Colonic mucosa (tissue), 4 donors: ENCODE data around the gene ARHGAP6. TPM values are rescaled to one million over a fixed set of nuclear protein-coding genes. Genes with fewer than 3 reads are reported as not detected.
"Not testable (repeated sequence)": the region's sequence is repeated elsewhere in the genome, so short reads cannot be mapped to it uniquely, and the experiment has no call there.

ENCODE experiments used
- DNase-seq: peaks from one replicate; pipeline ENCODE4 v3.0.0-alpha.2; 2020
- H3K27ac ChIP-seq: fragments of 200-600 bp; one replicate; pipeline ENCODE4 v1.8.0; 2021
- H3K27me3 ChIP-seq: fragments of 200-600 bp; one replicate; pipeline ENCODE4 v1.8.0; 2021
- H3K36me3 ChIP-seq: fragments of 200-600 bp; one replicate; pipeline ENCODE4 v1.8.0; 2021
- H3K4me1 ChIP-seq: fragments of 200-600 bp; one replicate; pipeline ENCODE4 v1.8.0; 2021; ENCODE audit warnings: mild to moderate bottlenecking
- H3K4me3 ChIP-seq: fragments of 200-600 bp; one replicate; pipeline ENCODE4 v1.8.0; 2021
- H3K9ac ChIP-seq, 2 donors: one replicate each; pipeline ENCODE4 v1.7.0; 2013; ENCODE audit warnings: control low read depth in 2 of 2, low read depth in 2 of 2, low read length in 2 of 2
- H3K9me3 ChIP-seq: fragments of 200-600 bp; one replicate; pipeline ENCODE4 v1.8.0; 2021
- CTCF ChIP-seq: fragments of 200-600 bp; IDR thresholded peaks from one replicate; pipeline ENCODE4 v1.8.0; 2022; ENCODE audit warnings: antibody characterized with exemption, mild to moderate bottlenecking
- intact Hi-C: fragments of 100-400 bp; cut with DNase I; formaldehyde crosslinking; loops from one replicate; pipeline ENCODE4 v1.14.1; 2022
- total RNA-seq, 2 donors: library from RNA; stranded (reverse); fragmentation: NEBNext Ultra II Directional in 1 of 2; extraction: Animal tissue kit (Norgen Biotek cat#: 25700) in 1 of 2; gene quantifications; one replicate each; pipeline ENCODE4 v1.2.1, GENCODE V29; 2021
- donor health status: healthy.
- donor health status: DM: no; HTN: no; CAD: no.
- donor health status: DM: no; HTN: no; CAD: no.

Gene ARHGAP6
- total RNA-seq, 2 donors from 2014 or later = 1.1 to 5.0 TPM

DNA sequence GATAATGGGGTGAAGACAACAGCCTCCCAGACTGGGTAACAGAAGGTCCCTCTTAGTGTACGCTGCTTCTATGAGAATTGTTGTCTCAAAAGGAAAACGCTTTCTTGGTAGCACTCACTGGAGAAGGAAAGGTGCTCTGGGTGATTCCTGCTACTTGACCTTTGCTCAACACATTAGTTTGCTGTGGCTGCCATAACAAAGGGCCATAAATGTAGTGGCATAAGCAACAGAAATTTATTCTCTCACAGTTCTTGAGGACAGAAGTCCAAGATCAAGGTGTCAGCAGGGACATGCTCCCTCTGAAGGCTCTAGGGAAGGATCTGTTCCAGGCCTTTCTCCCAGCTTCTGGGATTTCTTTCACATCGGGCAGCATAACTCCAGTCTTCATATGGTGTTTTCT lies 535.6 kb downstream of the ARHGAP6 start:
- Histone ChIP-seq H3K27ac (no peak overlapping the region), H3K27me3 (no peaks in the 10 kb centered on the region), H3K4me1 (no peaks in the 10 kb centered on the region), H3K36me3 (no peaks in the 10 kb centered on the region), H3K9ac (no peak overlapping the region), H3K4me3 (no peak overlapping the region), H3K9me3 (no peaks in the 10 kb centered on the region)
- peak; percentile 21 for DNase-seq
- no peak for TF ChIP-seq CTCF
- intact Hi-C loops = no loop called here

DNA sequence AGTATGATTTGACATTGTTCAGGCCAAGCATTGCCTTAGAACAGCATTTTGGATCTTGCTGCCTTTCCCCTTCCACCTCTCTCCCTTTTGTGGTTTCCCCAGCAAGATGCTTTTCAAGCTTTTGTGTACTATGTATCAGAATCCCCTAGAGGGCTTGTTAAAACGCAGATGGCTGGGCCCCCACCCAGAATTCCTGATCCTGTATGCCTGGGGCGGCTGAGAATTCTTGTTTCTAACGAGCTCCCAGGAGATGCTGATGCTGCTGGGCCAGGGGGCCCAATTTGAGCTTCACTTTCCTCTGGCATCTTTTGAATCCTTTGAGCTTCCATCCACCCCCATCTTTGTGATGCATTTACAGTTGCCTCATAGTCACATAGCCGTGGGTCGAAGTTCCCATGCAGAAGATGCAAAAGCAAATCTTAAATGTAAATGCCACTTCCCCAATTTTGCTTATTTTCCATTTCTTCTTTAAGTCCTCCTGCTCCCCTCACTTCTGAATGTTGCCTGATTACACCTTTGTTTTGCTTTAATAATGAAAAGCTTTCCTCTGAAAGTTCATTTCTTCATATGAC lies 536.1 kb downstream of the ARHGAP6 start:
- TF ChIP-seq CTCF = no peak
- Histone ChIP-seq H3K9ac (no peak overlapping the region), H3K36me3 (no peaks in the 10 kb centered on the region), H3K9me3 (no peaks in the 10 kb centered on the region), H3K4me1 (no peaks in the 10 kb centered on the region), H3K27ac (no peak overlapping the region), H3K4me3 (no peak overlapping the region), H3K27me3 (no peaks in the 10 kb centered on the region)
- no peak for DNase-seq
- intact Hi-C loops = no loop called here

DNA sequence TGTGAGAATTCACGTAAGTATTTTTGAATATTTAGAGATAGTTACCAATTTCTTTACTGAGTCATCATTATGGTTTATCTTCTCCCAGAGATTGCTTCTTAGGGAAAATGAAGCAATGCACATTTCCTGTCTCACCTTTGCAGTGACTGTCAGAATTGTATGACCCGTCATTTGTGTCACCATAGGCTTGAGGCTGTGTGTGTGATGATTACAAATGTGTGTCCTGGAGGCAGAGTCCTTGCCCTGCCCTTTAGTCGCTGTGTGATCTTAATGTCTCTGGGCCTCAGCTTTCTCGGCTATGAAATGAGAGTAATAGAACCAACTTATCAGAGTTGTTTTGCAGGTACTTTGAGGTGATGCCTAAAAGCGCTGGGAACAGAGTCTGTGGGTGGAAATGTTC lies 540.7 kb downstream of the ARHGAP6 start:
- H3K27me3 ChIP-seq = no peaks in the 10 kb centered on the region
- H3K9me3 ChIP-seq = no peaks in the 10 kb centered on the region
- H3K36me3 ChIP-seq = no peaks in the 10 kb centered on the region
- intact Hi-C loops = no loop called here
- no peaks in the 10 kb centered on the region for H3K4me1 ChIP-seq
- TF ChIP-seq CTCF = no peak
- no peak overlapping the region for H3K9ac ChIP-seq
- no peak for DNase-seq
- H3K27ac ChIP-seq = no peak overlapping the region
- no peak overlapping the region for H3K4me3 ChIP-seq

DNA sequence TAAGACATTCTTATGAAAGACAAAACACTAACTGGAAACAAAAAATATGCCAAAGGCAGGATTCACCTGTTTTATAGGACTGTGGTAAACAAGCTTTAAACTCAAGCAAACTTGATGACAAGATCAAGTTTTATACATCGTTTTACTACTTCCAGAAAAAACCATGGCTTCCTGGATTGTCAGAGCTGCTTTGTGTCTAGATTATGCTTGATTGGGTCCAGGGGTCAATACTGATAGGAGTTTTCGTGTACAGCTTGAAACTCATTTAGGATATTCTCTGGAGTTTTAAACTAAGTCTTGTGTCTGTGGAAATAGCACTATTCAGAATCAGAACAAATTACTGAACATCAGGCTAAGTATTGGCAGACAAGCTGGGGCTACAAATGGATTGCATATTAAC lies 541.6 kb downstream of the ARHGAP6 start:
- Histone ChIP-seq H3K27ac (peak overlapping the region; percentile 50), H3K4me3 (no peak overlapping the region), H3K9me3 (no peaks in the 10 kb centered on the region), H3K9ac (no peak overlapping the region), H3K27me3 (no peaks in the 10 kb centered on the region), H3K4me1 (no peaks in the 10 kb centered on the region), H3K36me3 (no peaks in the 10 kb centered on the region)
- intact Hi-C loops = no loop called here
- no peak for DNase-seq
- no peak for TF ChIP-seq CTCF

DNA sequence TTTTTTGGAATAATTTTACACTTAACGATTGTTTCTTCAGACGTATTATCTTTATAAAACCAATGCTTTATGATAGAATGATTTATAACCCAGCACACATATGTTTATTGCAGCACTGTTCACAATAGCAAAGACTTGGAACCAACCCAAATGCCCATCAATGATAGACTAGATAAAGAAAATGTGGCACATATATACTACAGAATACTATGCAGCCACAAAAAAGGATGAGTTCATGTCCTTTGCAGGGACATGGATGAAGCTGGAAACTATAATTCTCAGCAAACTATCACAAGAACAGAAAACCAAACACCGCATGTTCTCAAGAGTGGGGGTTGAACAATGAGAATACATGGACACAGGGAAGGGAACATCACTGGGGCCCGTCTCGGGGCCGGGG lies 542.6 kb downstream of the ARHGAP6 start:
- H3K4me3 ChIP-seq, H3K27ac ChIP-seq, H3K27me3 ChIP-seq, H3K4me1 ChIP-seq, H3K9me3 ChIP-seq, DNase-seq, intact Hi-C loops, H3K9ac ChIP-seq, H3K36me3 ChIP-seq: not testable (repeated sequence)

DNA sequence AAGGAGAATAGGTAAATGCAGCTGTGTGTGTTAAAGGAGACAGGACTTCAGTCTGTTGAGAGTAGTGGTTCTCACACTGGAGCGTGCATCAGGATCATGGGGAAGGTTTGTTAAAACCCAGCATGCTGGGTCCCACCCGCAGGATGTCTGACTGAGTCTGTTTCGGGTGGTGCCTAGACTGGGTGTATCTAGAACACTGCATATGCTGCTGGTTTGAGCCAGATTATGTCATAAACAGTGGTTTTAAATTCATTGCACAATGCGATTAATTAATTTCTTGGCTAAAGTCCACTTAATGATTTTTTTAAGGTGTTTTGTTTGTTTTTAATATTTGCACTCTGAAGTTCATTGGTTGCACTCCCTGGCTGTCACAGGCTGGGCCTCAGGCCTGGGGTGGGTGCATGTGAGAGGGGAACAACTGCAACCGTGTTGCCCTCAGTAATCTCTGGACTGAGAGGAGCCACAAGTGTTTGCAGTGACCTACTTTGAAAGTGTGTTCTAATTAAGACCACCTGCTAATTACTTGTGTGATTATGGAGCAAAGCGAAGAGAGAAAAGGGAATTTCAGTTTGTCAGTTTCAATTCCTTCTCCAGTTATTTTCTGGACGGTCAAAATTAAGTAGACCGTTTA lies 546.3 kb downstream of the ARHGAP6 start:
- Histone ChIP-seq H3K4me1 (no peaks in the 10 kb centered on the region), H3K27ac (no peak overlapping the region), H3K36me3 (peaks cover 10% of the 10 kb centered on the region), H3K27me3 (no peaks in the 10 kb centered on the region), H3K4me3 (no peak overlapping the region), H3K9ac (no peak overlapping the region), H3K9me3 (no peaks in the 10 kb centered on the region)
- no peak for TF ChIP-seq CTCF
- no peak for DNase-seq
- intact Hi-C loops = no loop called here
